IPS-15b (cell line): ENCODE measurements around the gene ZCCHC10.
"Not testable (repeated sequence)": the region's sequence is repeated elsewhere in the genome, so short reads cannot be mapped to it uniquely, and the experiment has no call there.

Experiments
- H3K27me3 ChIP-seq: one replicate; pipeline ENCODE4 v1.6.1; 2013; ENCODE audit warnings: low read length; ENCODE audit not compliant: control insufficient read depth, insufficient read depth
- H3K36me3 ChIP-seq: one replicate; pipeline ENCODE4 v1.6.1; 2013; ENCODE audit warnings: low read length; ENCODE audit not compliant: control insufficient read depth, insufficient read depth
- H3K4me1 ChIP-seq: one replicate; pipeline ENCODE4 v1.6.1; 2013; ENCODE audit warnings: mild to moderate bottlenecking, low read length; ENCODE audit not compliant: control insufficient read depth, insufficient read depth
- H3K4me3 ChIP-seq: one replicate; pipeline ENCODE4 v1.5.1; 2013; ENCODE audit warnings: low read depth, low read length
- H3K9ac ChIP-seq: one replicate; pipeline ENCODE4 v1.6.1; 2013; ENCODE audit warnings: low read depth, mild to moderate bottlenecking, low read length
- H3K9me3 ChIP-seq: one replicate; pipeline ENCODE4 v1.6.1; 2013; ENCODE audit warnings: mild to moderate bottlenecking, low read length; ENCODE audit not compliant: control insufficient read depth, insufficient read depth

Gene ZCCHC10

DNA sequence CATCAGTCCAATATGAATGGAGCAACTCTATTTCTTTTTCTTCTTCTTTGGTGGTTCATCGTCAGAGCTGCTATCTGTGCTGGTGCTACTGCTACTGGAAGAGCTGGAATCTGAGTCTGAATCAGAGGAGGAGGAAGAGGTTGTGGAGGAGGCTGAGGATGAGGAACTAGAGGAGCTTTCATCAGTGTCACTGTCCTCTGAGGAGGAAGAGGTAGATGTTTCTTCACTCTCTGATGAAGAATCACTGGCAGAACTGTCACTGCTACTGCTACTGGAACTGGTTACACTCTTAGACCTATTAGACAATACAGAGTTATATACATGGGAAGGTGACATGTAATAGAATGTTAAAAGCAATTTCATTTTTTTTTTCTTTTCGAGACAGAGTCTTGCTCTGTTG, 27.8 kb downstream of the ZCCHC10 start:
- H3K4me3 ChIP-seq, result no peak overlapping the region
- H3K9me3 ChIP-seq, result no peaks in the 10 kb centered on the region
- no peaks in the 10 kb centered on the region for H3K27me3 ChIP-seq
- H3K4me1 ChIP-seq, result no peaks in the 10 kb centered on the region
- H3K9ac ChIP-seq, result no peak overlapping the region
- H3K36me3 ChIP-seq, result peaks cover 4% of the 10 kb centered on the region

GRCh38 chr5:132996307-132996706, 30.0 kb downstream of the ZCCHC10 start:
- Histone ChIP-seq H3K4me1 (no peaks in the 10 kb centered on the region), H3K27me3 (no peaks in the 10 kb centered on the region), H3K4me3 (no peak overlapping the region), H3K9me3 (no peaks in the 10 kb centered on the region), H3K9ac (no peak overlapping the region), H3K36me3 (no peaks in the 10 kb centered on the region)

- Histone ChIP-seq H3K9ac (no peak overlapping the region), H3K36me3 (no peaks in the 10 kb centered on the region), H3K9me3 (no peaks in the 10 kb centered on the region), H3K27me3 (no peaks in the 10 kb centered on the region), H3K4me1 (no peaks in the 10 kb centered on the region), H3K4me3 (peak overlapping the region; percentile 6)
Measured at GRCh38 chr5:132987531-132988408, 38.6 kb downstream of the ZCCHC10 start.

GRCh38 chr5:132982971-132983370, 43.4 kb downstream of the ZCCHC10 start:
- not testable (repeated sequence) for H3K4me1 ChIP-seq, H3K9ac ChIP-seq, H3K27me3 ChIP-seq, H3K4me3 ChIP-seq, H3K36me3 ChIP-seq, H3K9me3 ChIP-seq

GRCh38 chr5:132981288-132981687, 45.1 kb downstream of the ZCCHC10 start:
- Histone ChIP-seq H3K9me3 (no peaks in the 10 kb centered on the region), H3K36me3 (no peaks in the 10 kb centered on the region), H3K4me3 (no peak overlapping the region), H3K9ac (no peak overlapping the region), H3K4me1 (no peaks in the 10 kb centered on the region), H3K27me3 (no peaks in the 10 kb centered on the region)

DNA sequence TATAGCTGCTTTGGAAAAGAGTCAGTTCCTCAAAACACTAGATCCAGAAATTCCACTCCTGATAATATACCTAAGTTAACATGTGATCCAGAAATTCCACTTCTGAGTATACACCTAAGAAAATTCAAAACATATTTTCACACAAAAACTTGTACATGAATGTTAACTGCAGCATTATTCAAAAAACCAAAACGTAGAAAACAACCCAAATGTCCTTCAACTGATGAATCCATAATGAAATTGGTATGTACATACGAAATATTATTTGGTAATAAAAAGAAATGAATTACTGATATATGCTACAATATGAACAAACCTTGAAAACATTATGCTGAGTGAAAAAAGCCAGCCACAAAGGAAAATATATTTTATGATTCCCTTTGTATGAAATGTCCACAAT, 46.4 kb downstream of the ZCCHC10 start:
- no peaks in the 10 kb centered on the region for H3K4me1 ChIP-seq
- H3K9me3 ChIP-seq, result no peaks in the 10 kb centered on the region
- no peaks in the 10 kb centered on the region for H3K27me3 ChIP-seq
- no peak overlapping the region for H3K9ac ChIP-seq
- H3K36me3 ChIP-seq, result no peaks in the 10 kb centered on the region
- no peak overlapping the region for H3K4me3 ChIP-seq

DNA sequence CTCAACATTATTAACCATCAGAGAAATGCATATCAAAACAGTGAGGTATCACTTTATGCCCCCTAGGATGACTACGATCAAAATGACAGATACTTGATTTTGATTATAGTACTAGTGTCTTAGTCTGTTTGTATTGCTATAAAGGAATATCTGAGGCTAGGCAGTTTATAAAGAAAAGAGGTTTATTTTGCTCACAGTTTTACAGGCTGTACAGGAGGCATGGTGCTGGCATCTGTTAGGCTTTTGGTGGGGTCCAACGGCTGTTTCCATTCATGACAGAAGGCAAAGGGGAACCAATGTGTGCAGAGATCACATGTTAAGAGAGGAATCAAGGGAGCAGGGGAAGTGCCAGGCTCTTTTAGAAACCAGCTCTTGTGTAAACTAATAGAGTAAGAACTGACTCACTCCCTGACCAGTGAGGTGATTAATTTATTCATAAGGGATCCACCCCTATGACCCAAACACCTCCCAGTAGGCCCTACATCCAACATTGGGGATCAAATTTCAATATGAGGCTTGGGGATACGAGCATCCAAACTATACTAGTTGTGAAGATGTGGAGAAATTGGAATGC, 46.9 kb downstream of the ZCCHC10 start:
- Histone ChIP-seq H3K36me3 (no peaks in the 10 kb centered on the region), H3K9me3 (no peaks in the 10 kb centered on the region), H3K4me1 (no peaks in the 10 kb centered on the region), H3K9ac (no peak overlapping the region), H3K27me3 (no peaks in the 10 kb centered on the region), H3K4me3 (no peak overlapping the region)

DNA sequence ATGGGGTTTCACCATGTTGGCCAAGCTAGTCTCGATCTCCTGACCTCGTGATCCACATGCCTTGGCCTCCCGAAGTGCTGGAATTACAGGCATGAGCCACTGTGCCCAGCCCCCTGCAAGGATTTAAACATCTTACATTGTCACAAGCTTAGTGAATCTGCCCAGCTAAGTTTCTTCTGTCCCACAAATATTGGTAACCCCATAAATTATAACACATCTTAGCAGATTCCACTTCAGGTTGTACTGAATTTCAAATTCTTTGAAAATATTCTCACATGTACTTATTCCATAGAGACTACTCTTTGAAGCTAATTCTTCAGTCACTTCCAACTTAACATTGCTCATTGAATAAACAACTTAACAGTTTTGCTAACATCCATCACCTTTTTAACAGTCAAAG, 49.5 kb downstream of the ZCCHC10 start:
- Histone ChIP-seq H3K4me3 (no peak overlapping the region), H3K27me3 (no peaks in the 10 kb centered on the region), H3K4me1 (no peaks in the 10 kb centered on the region), H3K36me3 (no peaks in the 10 kb centered on the region), H3K9ac (no peak overlapping the region), H3K9me3 (no peaks in the 10 kb centered on the region)

DNA sequence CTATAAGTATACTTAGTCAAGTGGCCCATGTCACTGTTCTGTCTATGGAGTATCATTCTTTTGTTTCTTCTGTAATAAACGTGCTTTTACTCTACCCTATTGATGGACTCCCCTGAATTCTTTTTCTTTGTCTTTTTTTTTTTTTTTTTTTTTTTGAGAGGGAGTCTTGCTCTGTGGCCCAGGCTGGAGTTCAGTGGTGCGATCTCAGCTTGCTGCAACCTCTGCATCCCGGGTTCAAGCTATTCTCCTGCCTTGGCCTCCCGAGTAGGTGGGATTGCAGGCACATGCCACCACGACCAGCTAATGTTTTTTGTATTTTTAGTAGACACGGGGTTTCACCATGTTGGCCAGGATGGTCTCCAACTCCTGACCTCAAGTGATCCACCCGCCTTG, 53.9 kb downstream of the ZCCHC10 start:
- not testable (repeated sequence) for H3K4me1 ChIP-seq, H3K36me3 ChIP-seq, H3K27me3 ChIP-seq, H3K9me3 ChIP-seq, H3K4me3 ChIP-seq, H3K9ac ChIP-seq

GRCh38 chr5:132971483-132972435, 54.6 kb downstream of the ZCCHC10 start:
- Histone ChIP-seq H3K36me3 (no peaks in the 10 kb centered on the region), H3K9me3 (no peaks in the 10 kb centered on the region), H3K9ac (no peak overlapping the region), H3K4me1 (no peaks in the 10 kb centered on the region), H3K27me3 (no peaks in the 10 kb centered on the region), H3K4me3 (no peak overlapping the region)

DNA sequence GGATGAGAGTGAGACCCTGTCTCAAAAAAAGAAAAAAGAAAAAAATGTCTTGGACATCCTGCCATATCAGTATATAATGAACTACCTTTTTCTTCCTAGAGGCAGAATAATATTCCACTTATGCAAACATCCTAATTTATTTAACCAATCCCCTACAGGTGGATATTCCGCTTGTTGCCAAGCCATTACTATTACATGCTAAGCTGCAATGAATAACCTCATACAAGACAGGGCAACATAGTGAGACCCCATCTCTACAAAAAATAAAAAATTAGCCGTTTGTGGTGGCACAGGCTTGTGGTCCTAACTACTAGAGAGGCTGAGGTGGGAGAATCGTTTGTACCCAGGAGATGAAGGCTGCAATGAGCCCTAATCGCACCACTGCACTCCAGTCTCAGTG, 61.2 kb downstream of the ZCCHC10 start:
- H3K36me3 ChIP-seq, result no peaks in the 10 kb centered on the region
- H3K9me3 ChIP-seq, result no peaks in the 10 kb centered on the region
- no peaks in the 10 kb centered on the region for H3K27me3 ChIP-seq
- no peak overlapping the region for H3K9ac ChIP-seq
- H3K4me3 ChIP-seq, result no peak overlapping the region
- H3K4me1 ChIP-seq, result no peaks in the 10 kb centered on the region
